ENCODE results near the gene ENSA.
A peak's percentile ranks its signal among the peaks of the same experiment; 100 is the strongest.
"Not testable (repeated sequence)": the region's sequence is repeated elsewhere in the genome, so short reads cannot be mapped to it uniquely, and the experiment has no call there.

The ENSA gene

DNA sequence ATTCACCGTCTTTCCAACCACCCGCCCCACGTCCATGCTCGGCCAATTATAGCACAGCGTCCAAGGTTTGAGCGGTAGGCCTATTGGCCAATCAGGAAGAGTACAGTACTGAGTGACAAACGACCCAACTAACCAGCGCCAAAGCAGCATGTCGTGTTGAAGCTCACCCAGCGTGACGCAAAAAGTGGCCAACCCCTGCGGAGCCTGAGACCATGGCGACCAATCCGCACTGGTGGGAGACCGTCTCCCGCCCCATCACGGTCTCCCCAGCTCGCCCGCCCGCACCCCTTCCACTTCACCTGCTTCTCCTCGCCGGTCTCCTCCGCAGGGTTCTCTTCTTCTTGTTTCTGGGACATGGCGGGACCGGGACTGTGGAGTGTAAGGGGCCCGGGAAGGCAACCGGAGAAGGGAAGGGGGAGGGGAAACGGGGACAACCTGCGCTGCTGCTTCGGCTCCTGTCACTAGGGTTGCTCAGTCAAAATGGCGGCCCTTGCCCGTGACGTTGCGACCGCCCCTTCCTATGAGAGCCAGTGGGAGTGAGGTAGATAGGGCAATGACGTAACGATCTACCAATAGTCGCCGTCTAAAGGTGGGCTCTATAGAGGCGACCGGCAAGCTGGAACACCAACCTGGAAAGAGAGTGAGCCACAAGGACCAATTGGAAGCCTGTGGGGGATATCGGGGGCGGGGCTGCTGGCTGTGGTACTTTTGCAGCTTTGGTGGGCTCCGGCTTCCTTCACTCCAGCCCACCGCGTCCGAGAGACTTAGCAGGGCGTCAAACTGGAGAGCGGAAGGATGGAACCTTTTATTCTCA, at the start of gene ENSA:
ENSA (minus strand) TSS at position 498 of the 814 bp plus-strand sequence; CDS start at position 356, 142 bp downstream.
- peak; percentile 96 for DNase-seq (ENCODE audit: low read depth)

DNA sequence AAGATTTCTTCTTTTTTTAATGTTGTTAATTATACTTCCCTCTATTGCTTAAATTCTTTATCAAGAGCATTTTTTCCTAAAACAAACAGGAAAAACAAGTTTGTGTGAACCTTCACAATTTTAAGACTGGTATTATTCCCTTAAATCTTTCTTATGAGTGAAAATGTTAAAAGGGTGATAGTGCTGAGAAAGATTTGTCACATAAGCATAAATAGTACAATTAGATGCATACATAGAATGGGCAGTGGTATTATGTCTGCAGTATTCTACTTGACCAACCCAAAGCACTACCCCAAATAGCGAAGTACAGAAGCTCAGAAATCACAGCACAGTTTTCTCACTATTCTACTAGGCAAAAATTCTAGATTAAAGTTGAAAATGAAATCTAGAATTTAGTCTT, 49.6 kb upstream of the ENSA start:
- no peak for DNase-seq (ENCODE audit: low read depth)

DNA sequence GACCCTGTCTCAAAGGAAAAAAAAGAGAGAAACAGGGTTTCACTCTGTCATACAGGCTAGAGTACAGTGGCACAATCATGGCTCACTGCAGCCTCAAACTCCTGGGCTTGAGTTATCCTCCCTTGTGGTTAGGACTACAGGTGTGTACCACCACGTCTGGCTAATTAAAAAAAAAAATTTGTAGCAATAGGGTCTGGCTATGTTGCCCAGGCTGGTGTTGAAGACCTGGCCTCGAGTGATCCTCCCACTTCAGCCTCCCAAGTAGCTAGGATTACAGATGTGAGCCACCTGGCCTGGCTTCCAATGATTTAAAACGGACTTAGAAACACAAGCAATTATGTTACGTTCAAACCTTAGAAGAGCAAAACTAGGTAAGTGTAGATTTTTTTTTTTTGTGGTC, 45.5 kb upstream of the ENSA start:
- no peak for DNase-seq (ENCODE audit: low read depth)

- no peak for DNase-seq (ENCODE audit: low read depth)
Observed at GRCh38 chr1:150663321-150663720, 33.9 kb upstream of the ENSA start.

- DNase-seq (ENCODE audit: low read depth): no peak
Observed at GRCh38 chr1:150662811-150663210, 33.4 kb upstream of the ENSA start.

DNA sequence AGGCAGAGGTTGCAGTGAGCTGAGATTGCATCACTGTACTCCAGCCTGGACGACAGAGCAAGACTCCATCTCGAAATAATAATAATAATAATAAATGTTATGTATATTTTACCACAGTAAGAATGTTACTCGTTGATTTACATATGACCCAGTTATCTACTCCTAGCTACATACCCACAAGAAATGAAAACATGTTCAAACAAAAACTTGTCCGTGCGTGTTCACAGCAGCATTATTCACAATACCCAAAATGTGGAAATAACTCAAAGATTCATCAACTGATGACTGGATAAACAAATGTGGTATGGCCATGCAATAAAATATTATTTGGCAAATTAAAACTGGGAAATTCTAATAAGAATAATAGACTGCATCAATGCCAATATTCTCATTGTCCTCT, 31.7 kb upstream of the ENSA start:
- DNase-seq (ENCODE audit: low read depth): no peak

DNA sequence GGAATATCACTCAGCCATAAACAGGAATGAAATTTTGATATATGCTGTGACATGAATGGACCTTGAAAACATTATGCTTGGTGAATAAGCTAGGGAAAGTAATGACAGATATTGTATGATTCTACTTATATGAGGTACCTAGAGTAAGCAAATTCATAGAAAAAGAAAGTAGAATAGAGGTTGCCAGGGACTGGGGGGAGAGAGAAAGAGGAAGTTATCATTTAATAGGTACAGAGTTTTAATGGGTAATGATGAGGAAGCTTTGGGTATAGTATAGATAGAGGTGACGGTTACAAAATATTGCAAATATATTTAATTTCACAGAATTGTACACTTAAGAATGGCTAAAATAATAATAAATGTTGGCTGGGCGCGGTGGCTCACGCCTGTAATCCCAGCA, 31.2 kb upstream of the ENSA start:
- DNase-seq (ENCODE audit: low read depth): no peak

DNA sequence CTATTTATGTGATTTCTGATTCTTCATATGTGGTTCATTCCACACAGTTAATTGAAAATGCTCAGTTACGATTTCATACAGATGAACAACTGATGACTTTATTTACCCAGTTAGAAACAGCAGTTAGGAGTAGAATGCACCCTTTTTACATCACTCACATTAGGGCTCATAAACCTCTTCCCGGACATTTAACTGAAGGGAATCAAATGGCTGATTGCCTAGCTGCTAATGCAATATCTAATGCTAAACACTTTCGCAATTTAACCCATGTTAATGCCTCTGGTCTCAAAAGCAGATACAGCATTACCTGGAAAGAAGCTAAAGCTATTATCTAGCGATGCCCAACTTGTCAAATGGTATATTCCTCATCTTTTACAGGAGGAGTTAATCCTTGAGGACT, 27.7 kb upstream of the ENSA start:
- not testable (repeated sequence) for DNase-seq (ENCODE audit: low read depth)

DNA sequence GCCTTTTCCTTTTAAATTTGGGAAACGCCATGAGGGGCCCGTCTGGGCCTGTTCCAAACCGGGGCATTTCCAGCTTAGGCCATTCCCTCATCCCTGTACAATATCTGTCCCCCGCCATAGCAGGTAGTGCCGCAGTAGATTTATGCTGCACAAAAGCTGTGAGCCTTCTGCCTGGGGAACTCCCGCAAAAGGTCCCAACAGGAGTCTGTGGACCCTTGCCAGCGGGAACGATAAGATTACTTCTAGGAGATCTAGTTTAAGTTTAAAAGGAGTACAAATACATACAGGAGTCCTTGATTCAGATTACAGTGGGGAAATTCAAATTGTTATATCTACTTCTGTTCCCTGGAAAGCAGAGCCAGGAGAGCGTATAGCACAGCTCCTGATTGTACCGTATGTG, 25.2 kb upstream of the ENSA start:
- DNase-seq (ENCODE audit: low read depth): not testable (repeated sequence)

GRCh38 chr1:150650193-150650592, 20.8 kb upstream of the ENSA start:
- DNase-seq (ENCODE audit: low read depth): no peak

GRCh38 chr1:150649441-150650075, 20.1 kb upstream of the ENSA start:
- DNase-seq (ENCODE audit: low read depth): no peak

GRCh38 chr1:150642296-150642695, 12.9 kb upstream of the ENSA start:
- DNase-seq (ENCODE audit: low read depth): no peak

DNA sequence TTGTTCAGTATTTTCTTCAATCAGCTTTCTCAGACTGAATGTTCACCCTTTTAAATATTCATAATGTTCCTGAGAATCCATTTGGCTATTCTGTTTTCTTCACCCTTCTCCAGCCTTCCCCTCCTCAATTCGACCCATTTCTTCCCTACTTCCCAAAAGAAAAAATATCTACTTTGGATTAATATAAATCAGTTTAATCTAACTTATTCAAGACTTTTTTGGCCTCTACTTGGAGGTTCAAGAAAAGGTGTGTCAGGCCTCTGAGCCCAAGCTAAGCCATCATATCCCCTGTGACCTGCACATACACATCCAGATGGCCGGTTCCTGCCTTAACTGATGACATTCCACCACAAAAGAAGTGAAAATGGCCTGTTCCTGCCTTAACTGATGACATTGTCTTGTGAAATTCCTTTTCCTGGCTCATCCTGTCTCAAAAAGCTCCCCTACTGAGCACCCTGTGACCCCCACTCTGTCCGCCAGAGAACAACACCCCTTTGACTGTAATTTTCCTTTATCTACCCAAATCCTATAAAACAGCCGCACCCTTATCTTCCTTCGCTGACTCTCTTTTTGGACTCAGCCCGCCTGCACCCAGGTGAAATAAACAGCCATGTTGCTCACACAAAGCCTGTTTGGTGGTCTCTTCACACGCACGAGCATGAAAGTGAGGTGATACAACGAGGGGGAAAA, 11.9 kb upstream of the ENSA start:
- DNase-seq (ENCODE audit: low read depth): not testable (repeated sequence)

- DNase-seq (ENCODE audit: low read depth): not testable (repeated sequence)
Observed at GRCh38 chr1:150638430-150638829, 9.0 kb upstream of the ENSA start.

GRCh38 chr1:150634839-150635622, 5.6 kb upstream of the ENSA start:
- DNase-seq (ENCODE audit: low read depth): not testable (repeated sequence)

GRCh38 chr1:150628766-150629114, 672 bp downstream of the ENSA start:
- no peak for DNase-seq (ENCODE audit: low read depth)

DNA sequence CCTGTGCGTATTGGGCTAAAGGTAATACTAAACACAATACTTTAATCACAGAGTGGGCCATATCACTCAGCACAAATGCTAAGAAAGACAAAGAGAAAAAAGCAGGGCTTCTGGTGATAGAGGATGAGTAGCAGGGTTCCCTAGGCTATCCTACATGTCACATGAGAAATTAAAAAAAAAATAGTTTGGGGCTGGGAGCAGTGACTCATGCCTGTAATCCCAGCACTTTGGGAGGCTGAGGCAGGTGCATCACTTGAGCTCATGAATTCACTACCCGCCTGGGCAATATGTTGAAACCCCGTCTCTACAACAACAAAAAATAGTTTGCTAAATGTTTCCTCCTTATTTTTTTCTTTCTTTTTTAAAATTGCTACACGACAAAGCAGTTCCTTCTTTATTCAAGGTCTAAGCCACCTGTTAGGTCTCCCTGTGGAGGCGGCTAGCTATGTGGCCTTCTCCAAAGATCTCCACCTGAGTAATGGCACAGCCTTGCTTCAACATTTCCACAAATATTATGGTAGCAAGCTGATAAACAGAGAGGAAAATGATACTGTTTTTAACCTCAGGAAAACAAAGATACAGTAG, 1.5 kb downstream of the ENSA start:
- DNase-seq (ENCODE audit: low read depth): no peak

DNA sequence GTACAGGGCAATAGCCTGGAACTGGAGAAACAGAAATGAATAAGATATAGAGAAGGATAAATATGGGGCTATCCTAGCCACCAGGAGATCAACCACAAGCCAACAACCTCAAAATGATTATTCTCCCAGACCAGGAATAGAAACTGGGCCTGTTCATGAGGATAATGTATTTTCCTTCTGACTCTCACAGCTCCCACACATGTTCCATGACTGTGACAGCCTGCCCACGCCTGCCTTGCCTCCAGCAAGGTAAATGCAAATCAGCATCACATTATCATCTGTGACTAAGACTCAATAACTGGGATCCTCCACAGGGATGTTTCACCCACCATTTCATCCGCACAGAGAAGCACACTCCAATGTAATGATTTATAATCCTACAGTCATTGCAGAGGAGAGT, 3.3 kb downstream of the ENSA start:
- no peak for DNase-seq (ENCODE audit: low read depth)

- not testable (repeated sequence) for DNase-seq (ENCODE audit: low read depth)
Observed at GRCh38 chr1:150624546-150624945, 4.9 kb downstream of the ENSA start.

DNA sequence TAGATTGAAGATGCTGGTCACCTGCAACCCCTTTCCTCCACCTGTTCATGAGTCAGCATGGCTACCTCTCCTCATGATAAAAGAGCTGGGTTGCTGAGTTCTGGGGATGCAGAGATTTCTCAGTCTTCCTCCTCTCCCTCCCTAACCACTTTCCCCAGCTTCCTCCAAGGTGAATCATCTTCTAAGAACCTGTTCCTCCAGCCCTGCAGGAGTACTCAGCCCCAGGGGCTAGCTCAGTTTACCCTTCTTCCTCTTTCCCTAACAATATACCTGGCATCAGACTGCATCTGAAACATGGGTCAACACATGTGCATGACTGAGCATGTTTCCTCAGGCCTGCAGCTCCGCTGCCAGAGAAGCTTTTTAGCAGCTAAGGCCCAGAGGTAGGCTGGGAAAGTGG, 5.3 kb downstream of the ENSA start:
- not testable (repeated sequence) for DNase-seq (ENCODE audit: low read depth)

GRCh38 chr1:150622303-150622975, 7.0 kb downstream of the ENSA start:
- DNase-seq (ENCODE audit: low read depth): no peak
